OCI-LY7 (cell line): ENCODE data around the gene MACROH2A1. TPM values are rescaled to one million over a fixed set of nuclear protein-coding genes. Genes with fewer than 3 reads are reported as not detected.

Experiments
- BruUV-seq: library from RNA; stranded (reverse); fragments of 400-500 nt; replicated peaks from 2 replicates; lab custom pipeline; 2021; lab: Mats Ljungman, UMichigan
- CTCF ChIA-PET: fragments of 300-600 bp; sonication (Branson Sonifier 250); formaldehyde crosslinking; loops from one replicate; lab custom pipeline; 2022; ENCODE audit warnings: antibody characterized with exemption; ENCODE audit not compliant: unreplicated experiment; lab: Charles Lee
- POLR2A ChIA-PET: fragments of 300-600 bp; sonication (Branson Sonifier 250); formaldehyde crosslinking; loops from one replicate; lab custom pipeline; 2022; ENCODE audit warnings: antibody characterized with exemption; lab: Charles Lee
- DNase-seq: peaks from one replicate; pipeline ENCODE4 v3.0.0-alpha.2; 2015; ENCODE audit warnings: low spot score
- H2AFZ ChIP-seq: fragments of 200-600 bp; sonication (generic), shearing (Covaris generic); 2 replicates; pipeline ENCODE4 v1.6.1; 2014; ENCODE audit warnings: mild to moderate bottlenecking, antibody characterized with exemption, low read length, moderate library complexity
- H3K27ac ChIP-seq: fragments of 200-600 bp; sonication (generic); 2 replicates; pipeline ENCODE4 v1.5.1; 2014; ENCODE audit warnings: mixed run types, low read depth, mild to moderate bottlenecking, moderate library complexity, low read length, inconsistent platforms; ENCODE audit not compliant: poor library complexity, severe bottlenecking
- H3K36me3 ChIP-seq: fragments of 200-600 bp; sonication (generic); 2 replicates; pipeline ENCODE4 v1.6.1; 2014; ENCODE audit warnings: mild to moderate bottlenecking, antibody characterized with exemption, low read length, moderate library complexity, mixed read lengths; ENCODE audit not compliant: insufficient read depth
- H3K4me1 ChIP-seq: fragments of 200-600 bp; sonication (generic); 2 replicates; pipeline ENCODE4 v1.5.1; 2014; ENCODE audit warnings: mild to moderate bottlenecking, low read length; ENCODE audit not compliant: insufficient read depth, poor library complexity, severe bottlenecking
- H3K4me2 ChIP-seq: fragments of 200-600 bp; sonication (generic); 2 replicates; pipeline ENCODE4 v1.6.1; 2014; ENCODE audit warnings: mild to moderate bottlenecking, low read length
- H3K4me3 ChIP-seq: fragments of 200-600 bp; sonication (generic); 2 replicates; pipeline ENCODE4 v1.5.1; 2014; ENCODE audit warnings: mild to moderate bottlenecking, low read depth, low read length; ENCODE audit not compliant: poor library complexity, severe bottlenecking
- H3K79me2 ChIP-seq: fragments of 200-600 bp; sonication (generic); 2 replicates; pipeline ENCODE4 v1.6.1; 2016; ENCODE audit warnings: low read depth, mild to moderate bottlenecking, low read length, moderate library complexity, mixed read lengths; ENCODE audit not compliant: insufficient read depth
- H3K9me2 ChIP-seq: fragments of 200-600 bp; sonication (generic); 2 replicates; pipeline ENCODE4 v1.6.1; 2016; ENCODE audit warnings: mild to moderate bottlenecking, low read length, mixed read lengths; ENCODE audit not compliant: insufficient read depth
- H3K9me3 ChIP-seq: fragments of 200-600 bp; sonication (generic); 2 replicates; pipeline ENCODE4 v1.6.1; 2014; ENCODE audit warnings: mild to moderate bottlenecking, mixed run types, low read length, mixed read lengths
- H4K20me1 ChIP-seq: fragments of 200-600 bp; sonication (generic); 2 replicates; pipeline ENCODE4 v1.6.1; 2014; ENCODE audit warnings: mild to moderate bottlenecking, antibody characterized with exemption, low read length, moderate library complexity, mixed read lengths; ENCODE audit not compliant: insufficient read depth
- EZH2phosphoT487 ChIP-seq: fragments of 200-600 bp; sonication (generic); IDR thresholded peaks from 2 replicates; pipeline ENCODE4 v1.6.1; 2018; ENCODE audit warnings: low read depth, borderline replicate concordance, mild to moderate bottlenecking, mixed run types, antibody characterized with exemption, low read length, moderate library complexity, mixed read lengths
- intact Hi-C: fragments of 100-400 bp; cut with micrococcal nuclease; formaldehyde crosslinking; loops from one replicate; pipeline ENCODE4 v1.10.0; 2022; ENCODE audit not compliant: unreplicated experiment
- total RNA-seq, 2 experiments: library from RNA; depleted of rRNA in 1 of 2; stranded (reverse); fragments of >200 nt in 1 of 2; shearing (Covaris generic) in 1 of 2; gene quantifications; 2 replicates each; pipeline ENCODE4 v1.2.3, GENCODE V29; 2014 to 2022
- TF ChIP-seq, protein P1 (sequence below): fragments of 200-600 bp; sonication (generic); conservative IDR thresholded peaks from 2 replicates; pipeline ENCODE4 v1.5.1; 2014; ENCODE audit warnings: mild to moderate bottlenecking, antibody characterized with exemption, low read length, moderate library complexity, mixed read lengths

MACROH2A1 gene
- total RNA-seq, 2 experiments from 2014 or later: 271 to 356 TPM

DNA sequence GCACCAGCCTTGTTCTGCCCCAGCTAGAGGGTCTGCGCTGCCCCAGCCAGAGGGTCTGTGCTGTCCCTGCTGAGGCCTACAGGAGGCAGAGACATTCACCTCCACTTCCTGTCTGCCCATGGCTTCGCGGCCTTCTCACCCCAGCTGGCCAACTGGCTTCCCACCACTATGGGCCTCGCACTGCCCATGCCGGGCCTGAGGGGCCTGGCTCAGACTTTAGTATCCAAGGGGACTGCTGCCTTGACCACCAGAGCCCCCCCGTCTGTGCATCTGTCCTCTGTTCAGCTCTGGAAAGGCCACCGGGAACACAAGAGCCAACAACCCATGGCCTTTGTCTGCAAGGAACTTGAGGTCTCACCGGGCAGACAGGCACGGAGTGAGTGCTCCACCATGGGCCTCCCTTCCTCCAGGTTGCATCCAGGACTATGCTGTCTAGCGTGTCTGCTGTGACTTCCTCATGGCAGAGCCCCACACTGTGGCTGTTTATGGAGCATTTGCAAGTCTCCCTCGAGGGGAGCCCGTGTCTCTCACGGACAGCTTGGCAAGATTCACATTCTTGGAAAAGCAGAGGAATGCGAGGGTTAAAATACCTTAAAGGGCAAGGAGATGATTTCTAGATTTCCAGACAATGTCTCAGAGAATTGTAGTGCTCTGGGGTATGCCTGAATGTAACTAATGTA, 46.4 kb upstream of the MACROH2A1 start:
- no TSS peak for BruUV-seq
- Histone ChIP-seq H3K9me3 (no peaks in the 10 kb centered on the region), H3K9me2 (no peaks in the 10 kb centered on the region), H2AFZ (no peak overlapping the region), H3K4me2 (no peak overlapping the region), H4K20me1 (no peaks in the 10 kb centered on the region), H3K4me3 (no peak overlapping the region), H3K79me2 (no peaks in the 10 kb centered on the region), H3K4me1 (no peaks in the 10 kb centered on the region), H3K27ac (no peak overlapping the region), H3K36me3 (no peaks in the 10 kb centered on the region)
- intact Hi-C loops: no loop called here
- TF ChIP-seq, protein P1, sequence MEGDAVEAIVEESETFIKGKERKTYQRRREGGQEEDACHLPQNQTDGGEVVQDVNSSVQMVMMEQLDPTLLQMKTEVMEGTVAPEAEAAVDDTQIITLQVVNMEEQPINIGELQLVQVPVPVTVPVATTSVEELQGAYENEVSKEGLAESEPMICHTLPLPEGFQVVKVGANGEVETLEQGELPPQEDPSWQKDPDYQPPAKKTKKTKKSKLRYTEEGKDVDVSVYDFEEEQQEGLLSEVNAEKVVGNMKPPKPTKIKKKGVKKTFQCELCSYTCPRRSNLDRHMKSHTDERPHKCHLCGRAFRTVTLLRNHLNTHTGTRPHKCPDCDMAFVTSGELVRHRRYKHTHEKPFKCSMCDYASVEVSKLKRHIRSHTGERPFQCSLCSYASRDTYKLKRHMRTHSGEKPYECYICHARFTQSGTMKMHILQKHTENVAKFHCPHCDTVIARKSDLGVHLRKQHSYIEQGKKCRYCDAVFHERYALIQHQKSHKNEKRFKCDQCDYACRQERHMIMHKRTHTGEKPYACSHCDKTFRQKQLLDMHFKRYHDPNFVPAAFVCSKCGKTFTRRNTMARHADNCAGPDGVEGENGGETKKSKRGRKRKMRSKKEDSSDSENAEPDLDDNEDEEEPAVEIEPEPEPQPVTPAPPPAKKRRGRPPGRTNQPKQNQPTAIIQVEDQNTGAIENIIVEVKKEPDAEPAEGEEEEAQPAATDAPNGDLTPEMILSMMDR: no peak
- no peak for TF ChIP-seq EZH2phosphoT487
- DNase-seq: no peak
- ChIA-PET CTCF (no interaction called here), POLR2A (no interaction called here)

DNA sequence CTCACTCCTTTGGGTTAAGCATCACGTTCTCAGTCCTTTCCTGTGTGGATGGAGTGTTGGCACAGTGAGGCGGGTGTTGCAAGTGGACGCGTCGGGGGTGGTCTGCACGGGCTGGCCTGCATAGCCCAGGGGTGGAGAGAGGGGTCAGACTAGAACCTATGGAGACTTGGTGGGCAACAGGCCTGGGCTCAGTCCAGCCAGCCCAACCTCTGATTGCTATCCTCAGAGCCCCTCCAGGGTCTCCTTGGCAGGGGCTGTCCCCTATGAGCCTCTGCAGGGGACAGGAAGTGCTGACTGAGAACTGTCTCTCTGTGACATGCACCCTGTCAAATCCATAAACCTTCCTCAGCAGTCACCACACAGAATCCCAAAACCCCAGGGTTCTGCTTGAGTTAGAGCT, 45.9 kb upstream of the MACROH2A1 start:
- no peaks in the 10 kb centered on the region for H3K4me1 ChIP-seq
- no peaks in the 10 kb centered on the region for H3K9me3 ChIP-seq
- no peak overlapping the region for H3K27ac ChIP-seq
- H3K9me2 ChIP-seq: no peaks in the 10 kb centered on the region
- CTCF ChIA-PET: no interaction called here
- no peaks in the 10 kb centered on the region for H4K20me1 ChIP-seq
- TF ChIP-seq, protein P1: no peak
- no peak for TF ChIP-seq EZH2phosphoT487
- H3K4me2 ChIP-seq: no peak overlapping the region
- intact Hi-C loops: no loop called here
- BruUV-seq: no TSS peak
- DNase-seq: no peak
- H3K36me3 ChIP-seq: no peaks in the 10 kb centered on the region
- no peak overlapping the region for H3K4me3 ChIP-seq
- no peak overlapping the region for H2AFZ ChIP-seq
- no peaks in the 10 kb centered on the region for H3K79me2 ChIP-seq
- POLR2A ChIA-PET: no interaction called here

DNA sequence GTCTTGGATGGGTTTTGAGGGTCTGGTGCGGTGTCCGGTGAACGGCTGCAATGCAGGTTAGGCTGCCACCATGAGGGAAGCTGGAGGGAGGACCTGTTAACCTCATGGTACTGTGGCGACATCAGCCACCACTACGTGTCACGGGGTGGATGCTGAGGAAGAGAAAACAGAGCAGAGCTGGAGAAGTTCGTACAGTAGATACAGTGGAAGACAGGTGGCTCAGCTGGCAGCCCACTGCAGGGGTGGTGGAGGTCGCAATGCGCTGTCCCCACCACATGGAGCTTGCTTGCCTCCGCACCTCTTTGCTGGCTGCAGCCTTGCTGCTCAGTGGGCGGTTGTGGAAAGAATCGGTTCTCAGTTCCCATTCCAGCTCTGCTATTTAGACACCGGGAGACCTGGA, 45.3 kb upstream of the MACROH2A1 start:
- Histone ChIP-seq H3K9me3 (no peaks in the 10 kb centered on the region), H3K4me2 (no peak overlapping the region), H3K4me3 (no peak overlapping the region), H4K20me1 (no peaks in the 10 kb centered on the region), H3K9me2 (no peaks in the 10 kb centered on the region), H3K4me1 (no peaks in the 10 kb centered on the region), H3K27ac (no peak overlapping the region), H3K79me2 (no peaks in the 10 kb centered on the region), H3K36me3 (no peaks in the 10 kb centered on the region), H2AFZ (no peak overlapping the region)
- no peak for DNase-seq
- CTCF ChIA-PET: no interaction called here
- intact Hi-C loops: no loop called here
- TF ChIP-seq, protein P1: no peak
- TF ChIP-seq EZH2phosphoT487: no peak
- BruUV-seq: no TSS peak
- POLR2A ChIA-PET: no interaction called here
